NCI-H2196 treated with DMSO at 0.1 percent for 48 hours (cell line): ENCODE results near the gene ANO4.

Experiments used
- DNase-seq: peaks from one replicate; lab custom pipeline; 2025; ENCODE audit not compliant: unreplicated experiment; lab: John Stamatoyannopoulos, UW

Gene ANO4

GRCh38 chr12:101173197-101173749 lies 378.7 kb downstream of the ANO4 start:
- no peak for DNase-seq

GRCh38 chr12:101174541-101174940 lies 380.0 kb downstream of the ANO4 start:
- no peak for DNase-seq
